ENCODE results near the gene STXBP4. TPM values are rescaled to one million over a fixed set of nuclear protein-coding genes. Genes with fewer than 3 reads are reported as not detected.

The STXBP4 gene
- total RNA-seq, 1 donor from 2014 or later = 4.9 TPM

DNA sequence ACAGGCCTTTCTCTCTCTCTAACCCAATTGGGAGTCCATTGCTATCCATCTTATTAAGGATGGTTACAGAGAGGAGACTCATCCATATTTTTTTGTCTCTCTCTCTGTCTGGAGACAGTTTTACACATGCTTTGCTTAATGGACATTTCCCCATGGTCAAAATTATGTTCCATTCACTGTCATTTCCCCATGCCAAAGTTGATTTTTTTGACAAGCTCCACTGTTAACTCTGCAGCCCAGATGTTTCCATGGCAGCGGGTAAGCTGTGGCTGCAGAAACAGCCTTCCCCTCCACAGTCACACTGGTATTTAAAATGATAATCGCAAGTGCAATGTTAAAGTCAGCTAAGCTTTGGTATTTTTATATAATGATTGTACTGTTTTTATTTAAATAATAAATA, 232.3 kb downstream of the STXBP4 start:
- DNase-seq (ENCODE audit: low spot score in 2 of 2) = no peak
- TF ChIP-seq, protein P1, sequence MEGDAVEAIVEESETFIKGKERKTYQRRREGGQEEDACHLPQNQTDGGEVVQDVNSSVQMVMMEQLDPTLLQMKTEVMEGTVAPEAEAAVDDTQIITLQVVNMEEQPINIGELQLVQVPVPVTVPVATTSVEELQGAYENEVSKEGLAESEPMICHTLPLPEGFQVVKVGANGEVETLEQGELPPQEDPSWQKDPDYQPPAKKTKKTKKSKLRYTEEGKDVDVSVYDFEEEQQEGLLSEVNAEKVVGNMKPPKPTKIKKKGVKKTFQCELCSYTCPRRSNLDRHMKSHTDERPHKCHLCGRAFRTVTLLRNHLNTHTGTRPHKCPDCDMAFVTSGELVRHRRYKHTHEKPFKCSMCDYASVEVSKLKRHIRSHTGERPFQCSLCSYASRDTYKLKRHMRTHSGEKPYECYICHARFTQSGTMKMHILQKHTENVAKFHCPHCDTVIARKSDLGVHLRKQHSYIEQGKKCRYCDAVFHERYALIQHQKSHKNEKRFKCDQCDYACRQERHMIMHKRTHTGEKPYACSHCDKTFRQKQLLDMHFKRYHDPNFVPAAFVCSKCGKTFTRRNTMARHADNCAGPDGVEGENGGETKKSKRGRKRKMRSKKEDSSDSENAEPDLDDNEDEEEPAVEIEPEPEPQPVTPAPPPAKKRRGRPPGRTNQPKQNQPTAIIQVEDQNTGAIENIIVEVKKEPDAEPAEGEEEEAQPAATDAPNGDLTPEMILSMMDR (IDR thresholded peaks at IDR 0.05) = no peak
- Histone ChIP-seq H3K4me3 (no peak overlapping the region), H3K9me3 (no peaks in the 10 kb centered on the region), H3K27ac (no peak overlapping the region), H3K4me1 (no peaks in the 10 kb centered on the region), H3K27me3 (no peaks in the 10 kb centered on the region), H3K36me3 (no peaks in the 10 kb centered on the region)
- intact Hi-C loops (cut with DNase I) = no loop called here

DNA sequence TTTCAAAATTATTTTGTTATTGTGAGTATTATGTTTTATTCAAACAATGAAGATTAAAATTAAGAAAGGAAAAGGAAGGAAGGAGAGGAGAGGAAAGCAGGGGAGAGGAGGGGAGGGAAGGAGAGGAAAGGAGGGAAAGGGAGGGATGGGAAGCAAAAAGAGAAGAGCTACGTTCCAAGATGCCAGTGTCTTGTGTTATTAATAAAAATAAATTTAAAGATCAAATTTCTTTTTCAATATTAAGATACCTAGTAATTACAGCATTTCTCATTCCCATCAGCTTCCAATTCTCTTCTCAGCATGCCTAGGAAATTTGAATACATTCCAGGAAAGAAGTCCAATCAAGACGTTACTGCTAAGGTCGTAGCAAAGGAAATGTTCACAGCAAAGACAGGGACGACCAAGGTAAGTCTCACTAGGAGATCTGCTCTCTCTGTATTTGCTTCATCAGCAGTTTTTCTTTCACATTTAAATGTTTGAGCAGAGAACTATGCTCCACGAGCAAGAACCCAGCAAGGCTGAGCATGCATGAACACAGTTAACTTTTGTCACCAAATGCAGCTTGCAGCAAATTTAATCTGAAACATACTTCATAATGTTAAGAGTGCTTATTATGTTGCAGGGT, 232.9 kb downstream of the STXBP4 start:
- intact Hi-C loops (cut with DNase I) = no loop called here
- H3K36me3 ChIP-seq = no peaks in the 10 kb centered on the region
- no peak overlapping the region for H3K4me3 ChIP-seq
- H3K27me3 ChIP-seq = no peaks in the 10 kb centered on the region
- no peaks in the 10 kb centered on the region for H3K4me1 ChIP-seq
- TF ChIP-seq, protein P1 (IDR thresholded peaks at IDR 0.05) = no peak
- H3K9me3 ChIP-seq = no peaks in the 10 kb centered on the region
- no peak for DNase-seq (ENCODE audit: low spot score in 2 of 2)
- H3K27ac ChIP-seq = no peak overlapping the region

DNA sequence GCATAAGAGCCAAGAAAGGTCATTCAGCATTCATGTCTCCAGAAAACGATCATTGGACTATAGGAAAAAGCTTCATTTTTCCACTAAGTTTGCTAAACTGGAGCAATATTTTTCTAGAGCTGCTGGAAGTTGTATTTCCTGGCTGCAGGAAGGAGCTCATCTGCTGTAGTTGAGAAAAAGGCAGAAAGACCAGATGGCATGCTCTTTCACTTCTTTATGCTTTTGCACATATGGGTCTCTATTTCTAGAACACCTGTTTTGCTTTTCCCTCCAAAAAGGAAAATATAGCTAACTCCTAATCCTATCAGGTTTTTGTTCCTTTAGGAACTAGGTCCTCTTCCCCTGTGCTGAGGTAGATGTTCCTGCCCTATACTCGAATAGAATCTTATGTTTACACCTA, 234.3 kb downstream of the STXBP4 start:
- Histone ChIP-seq H3K9me3 (no peaks in the 10 kb centered on the region), H3K27ac (no peak overlapping the region), H3K4me1 (no peaks in the 10 kb centered on the region), H3K27me3 (no peaks in the 10 kb centered on the region), H3K36me3 (no peaks in the 10 kb centered on the region), H3K4me3 (no peak overlapping the region)
- DNase-seq (ENCODE audit: low spot score in 2 of 2) = no peak
- TF ChIP-seq, protein P1 (IDR thresholded peaks at IDR 0.05) = no peak
- intact Hi-C loops (cut with DNase I) = no loop called here

DNA sequence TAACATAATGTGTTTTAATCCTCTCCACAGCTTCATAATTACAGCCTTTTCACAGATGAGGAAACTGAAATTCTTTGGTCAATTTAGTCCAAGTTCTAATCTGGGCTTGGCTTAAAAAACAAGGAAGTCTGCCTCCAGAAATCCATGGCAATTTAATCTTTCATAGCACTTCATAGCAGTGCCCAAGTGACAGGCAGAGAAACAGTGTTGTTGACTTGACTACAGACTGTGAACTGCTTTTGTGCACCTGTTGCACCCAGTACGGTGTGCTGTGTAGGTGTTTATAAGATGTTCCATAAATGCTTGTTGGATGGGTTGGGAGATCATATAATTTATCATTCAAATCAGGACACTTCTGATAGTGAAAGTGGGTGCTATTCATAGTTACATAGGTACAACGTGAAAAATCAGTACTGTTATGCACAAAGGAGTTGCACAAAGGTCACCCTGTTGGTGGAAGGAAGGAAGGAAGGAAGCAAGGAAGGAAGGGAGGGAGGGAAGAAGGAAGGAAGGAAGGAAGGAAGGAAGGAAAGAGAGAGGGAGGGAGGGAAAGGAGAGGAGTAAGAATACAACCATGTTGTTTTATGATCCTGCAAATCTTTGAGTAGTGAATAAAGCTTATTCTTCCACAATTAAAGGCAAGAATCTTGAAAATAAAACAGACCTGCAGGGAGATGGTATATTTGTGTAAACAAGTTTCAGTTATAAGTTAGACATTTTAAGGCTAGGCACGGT, 239.7 kb downstream of the STXBP4 start:
- DNase-seq (ENCODE audit: low spot score in 2 of 2) = no peak
- TF ChIP-seq, protein P1 (IDR thresholded peaks at IDR 0.05) = no peak
- H3K27me3 ChIP-seq = no peaks in the 10 kb centered on the region
- intact Hi-C loops (cut with DNase I) = no loop called here
- H3K4me1 ChIP-seq = no peaks in the 10 kb centered on the region
- H3K27ac ChIP-seq = no peak overlapping the region
- H3K36me3 ChIP-seq = no peaks in the 10 kb centered on the region
- H3K4me3 ChIP-seq = no peak overlapping the region
- H3K9me3 ChIP-seq = no peaks in the 10 kb centered on the region

DNA sequence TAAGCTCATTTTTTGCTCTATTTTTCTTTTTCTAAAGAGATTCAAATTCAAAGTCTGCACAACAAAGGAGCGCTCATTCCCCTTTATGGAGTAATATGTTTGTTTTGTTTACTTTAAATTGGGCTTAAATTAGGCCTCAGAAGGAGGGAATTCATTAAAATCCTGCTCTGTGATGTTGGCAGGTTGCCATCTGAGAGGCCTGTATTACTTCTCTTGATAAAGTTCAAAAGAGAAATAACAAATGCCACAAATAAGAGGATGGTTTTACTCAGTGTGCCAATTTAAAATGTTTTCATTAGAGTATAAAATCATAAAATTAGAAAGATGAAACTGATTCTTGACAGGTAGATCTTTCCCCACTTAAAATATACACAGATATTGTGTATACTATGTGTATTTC, 241.7 kb downstream of the STXBP4 start:
- H3K27ac ChIP-seq = no peak overlapping the region
- no peaks in the 10 kb centered on the region for H3K27me3 ChIP-seq
- TF ChIP-seq, protein P1 (IDR thresholded peaks at IDR 0.05) = no peak
- H3K4me3 ChIP-seq = no peak overlapping the region
- intact Hi-C loops (cut with DNase I) = no loop called here
- no peaks in the 10 kb centered on the region for H3K36me3 ChIP-seq
- H3K9me3 ChIP-seq = no peaks in the 10 kb centered on the region
- DNase-seq (ENCODE audit: low spot score in 2 of 2) = no peak
- H3K4me1 ChIP-seq = no peaks in the 10 kb centered on the region

All from ascending aorta (tissue), 2 donors.